Motor neuron (in vitro differentiated cells): ENCODE data around the gene SLC7A6OS. TPM values are rescaled to one million over a fixed set of nuclear protein-coding genes. Genes with fewer than 3 reads are reported as not detected.
A peak's percentile ranks its signal among the peaks of the same experiment; 100 is the strongest.

Experiments
- ATAC-seq, 8 experiments: fragments of 200-7000 bp; cut with Tn5 transposase; replicated peaks in 6 of 8; 2 replicates each; pipeline ENCODE4 v1.8.0; 2021; ENCODE audit warnings: mild to moderate bottlenecking in 8 of 8, moderate library complexity in 8 of 8
- H3K27ac ChIP-seq, 2 donors: fragments of 250-450 bp; sonication (Bioruptor Pico); 2 replicates each; pipeline ENCODE4 v1.9.0; 2021; ENCODE audit warnings: antibody characterized with exemption in 2 of 2, mild to moderate bottlenecking in 2 of 2, moderate library complexity in 1 of 2
- H3K4me1 ChIP-seq, 2 donors: fragments of 250-450 bp; sonication (Bioruptor Pico); replicated peaks in 1 of 2; 2 replicates each; pipeline ENCODE4 v1.6.1; 2021; ENCODE audit warnings: antibody characterized with exemption in 2 of 2, mild to moderate bottlenecking in 2 of 2, moderate library complexity in 1 of 2
- H3K4me3 ChIP-seq, 5 donors: fragments of 250-450 bp; sonication (Bioruptor Pico); 2 replicates each; pipeline ENCODE4 v1.9.0; 2021; ENCODE audit warnings: antibody characterized with exemption in 5 of 5, mild to moderate bottlenecking in 5 of 5, moderate library complexity in 4 of 5
- WGBS, 10 experiments: fragments of 450-650 bp; shearing (Covaris generic); methylation state at CpG; one replicate each; pipeline ENCODE4 v1.0.0; 2022; 5-methylcytosine and 5-hydroxymethylcytosine counted together
- in situ Hi-C, 9 experiments: fragments of 400-800 bp; cut with MboI; loops; one replicate each; pipeline ENCODE4 v1.15.0; 2021; ENCODE audit warnings: low sequenced_read_pairs in 9 of 9, low pct_unique_long_range_greater_than_20kb in 2 of 9; ENCODE audit not compliant: unreplicated experiment in 9 of 9
- total RNA-seq, 8 experiments: library from RNA; unstranded; fragments of 300-600 nt; gene quantifications; 2 replicates each; pipeline versions ENCODE4 v1.2.3 to v1.2.4, GENCODE V29; 2022

The SLC7A6OS gene
- total RNA-seq, 8 experiments from 2014 or later, result 12.7 to 29.4 (median 17.9) TPM

- H3K4me1 ChIP-seq, result no peaks in the 10 kb centered on the region
- in situ Hi-C loops, result no loop called here
- 56 to 100% (median 88%) methylated on average over 1 to 3 of the region's 3 CpGs; no CpG with 5 or more reads in 2 of the 10 experiments for WGBS, 10 experiments
- H3K4me3 ChIP-seq, result no peak overlapping the region
- ATAC-seq, result peak in 1 of 8 experiments; percentile 11
- H3K27ac ChIP-seq, result no peak overlapping the region
These were observed 34.5 kb downstream of the SLC7A6OS start for GRCh38 chr16:68276223-68276622.

- H3K4me3 ChIP-seq, result no peak overlapping the region
- 35 to 90% (median 77%) methylated on average over 2 to 4 of the region's 4 CpGs; no CpG with 5 or more reads in 1 of the 10 experiments for WGBS, 10 experiments
These were observed 35.0 kb downstream of the SLC7A6OS start for GRCh38 chr16:68275611-68276191.

GRCh38 chr16:68274441-68274840, 36.3 kb downstream of the SLC7A6OS start:
- no peak overlapping the region for H3K27ac ChIP-seq
- H3K4me1 ChIP-seq, result no peaks in the 10 kb centered on the region
- in situ Hi-C loops, result no loop called here
- H3K4me3 ChIP-seq, result no peak overlapping the region
- 40 to 100% (median 100%) methylated on average over 1 to 4 of the region's 4 CpGs; no CpG with 5 or more reads in 1 of the 10 experiments for whole genome bisulfite sequencing, 10 experiments
- no peak for ATAC-seq

More at GRCh38 chr16:68275611-68276191, 35.0 kb downstream of the SLC7A6OS start:
- peak overlapping the region in 1 of 2 donors; percentile 9 for H3K27ac ChIP-seq
- peak in 1 of 8 experiments; percentile 52 for ATAC-seq
- in situ Hi-C loops, result no loop called here
- H3K4me1 ChIP-seq, result no peaks in the 10 kb centered on the region

GRCh38 chr16:68273896-68274295, 36.9 kb downstream of the SLC7A6OS start:
- no peak for ATAC-seq
- in situ Hi-C loops, result no loop called here
- 80 to 100% (median 98%) methylated on average over 1 to 8 of the region's 8 CpGs; no CpG with 5 or more reads in 7 of the 10 experiments for WGBS, 10 experiments

GRCh38 chr16:68273459-68273858, 37.3 kb downstream of the SLC7A6OS start:
- H3K4me3 ChIP-seq, result no peak overlapping the region
- WGBS, 10 experiments, result 80 to 100% (median 98%) methylated on average over 1 to 3 of the region's 5 CpGs; no CpG with 5 or more reads in 4 of the 10 experiments
- no peak overlapping the region for H3K27ac ChIP-seq
- in situ Hi-C loops, result no loop called here
- no peak for ATAC-seq
- H3K4me1 ChIP-seq, result no peaks in the 10 kb centered on the region

More at GRCh38 chr16:68273896-68274295, 36.9 kb downstream of the SLC7A6OS start:
- H3K27ac ChIP-seq, result no peak overlapping the region
- no peaks in the 10 kb centered on the region for H3K4me1 ChIP-seq
- H3K4me3 ChIP-seq, result no peak overlapping the region

GRCh38 chr16:68272507-68273209, 38.1 kb downstream of the SLC7A6OS start:
- ATAC-seq, result no peak

GRCh38 chr16:68270353-68270752, 40.4 kb downstream of the SLC7A6OS start:
- Histone ChIP-seq H3K27ac (no peak overlapping the region), H3K4me1 (peaks cover 5 to 11% of the 10 kb centered on the region in 2 donors), H3K4me3 (no peak overlapping the region)
- 0 to 40% (median 20%) methylated on average over 1 of the region's 1 CpG; no CpG with 5 or more reads in 7 of the 10 experiments for WGBS, 10 experiments
- in situ Hi-C loops, result no loop called here
- ATAC-seq, result no peak

More at GRCh38 chr16:68272507-68273209, 38.1 kb downstream of the SLC7A6OS start:
- Histone ChIP-seq H3K4me1 (peaks cover 0 to 6% of the 10 kb centered on the region in 2 donors), H3K27ac (no peak overlapping the region), H3K4me3 (no peak overlapping the region)
- 80 to 100% (median 95%) methylated on average over 1 to 3 of the region's 4 CpGs; no CpG with 5 or more reads in 5 of the 10 experiments for WGBS, 10 experiments
- in situ Hi-C loops, result no loop called here

- 80 to 100% (median 100%) methylated on average over 1 to 2 of the region's 4 CpGs; no CpG with 5 or more reads in 7 of the 10 experiments for WGBS, 10 experiments
- ATAC-seq, result no peak
- H3K4me1 ChIP-seq, result peaks cover 5 to 11% of the 10 kb centered on the region in 2 donors
- no peak overlapping the region for H3K27ac ChIP-seq
- H3K4me3 ChIP-seq, result no peak overlapping the region
- in situ Hi-C loops, result no loop called here
These were observed 41.0 kb downstream of the SLC7A6OS start for GRCh38 chr16:68269793-68270192.

GRCh38 chr16:68267612-68268405, 42.9 kb downstream of the SLC7A6OS start:
- WGBS, 10 experiments, result 31 to 100% (median 83%) methylated on average over 1 to 4 of the region's 6 CpGs; no CpG with 5 or more reads in 1 of the 10 experiments
- Histone ChIP-seq H3K4me3 (no peak overlapping the region), H3K27ac (no peak overlapping the region), H3K4me1 (peaks cover 5 to 11% of the 10 kb centered on the region in 2 donors)
- ATAC-seq, result no peak
- in situ Hi-C loops, result no loop called here

GRCh38 chr16:68265078-68265920, 45.4 kb downstream of the SLC7A6OS start:
- in situ Hi-C loops, result no loop called here
- peak overlapping the region; percentile 87 for H3K27ac ChIP-seq
- H3K4me3 ChIP-seq, result peak overlapping the region; percentile 68 to 95 (median 85)
- H3K4me1 ChIP-seq, result peaks cover 5 to 11% of the 10 kb centered on the region in 2 donors
- WGBS, 10 experiments, result 0 to 49% (median 6%) methylated on average over 3 to 12 of the region's 23 CpGs
- peak; percentile 2 to 25 (median 11) for ATAC-seq

- 0 to 8% (median 0%) methylated on average over 2 to 23 of the region's 123 CpGs; no CpG with 5 or more reads in 4 of the 10 experiments for WGBS, 10 experiments
- peak; percentile 80 to 90 (median 84) for ATAC-seq
- H3K4me3 ChIP-seq, result peak within 1 kb of the TSS; percentile 68 to 95 (median 85)
- H3K27ac ChIP-seq, result peak within 1 kb of the TSS; percentile 87
- in situ Hi-C loops, result no loop called here
- peaks cover 5 to 11% of the 10 kb centered on the region in 2 donors for H3K4me1 ChIP-seq
These were observed 46.3 kb downstream of the SLC7A6OS start, which contains the start of gene SLC7A6 for GRCh38 chr16:68264128-68265077. Gene SLC7A6 (plus strand): TSS chr16:68264526. CDS start chr16:68274727, 10,201 bp downstream.
